ENCODE results near the gene SPSB3. TPM values are rescaled to one million over a fixed set of nuclear protein-coding genes. Genes with fewer than 3 reads are reported as not detected.

The SPSB3 gene
- total and polyA plus RNA-seq, 2 of the 13 experiments (the other 11 are each of a cell fraction or from before 2014, with no cell fraction given): 13.2 to 21.9 TPM

GRCh38 chr16:1825381-1825863 lies 43.1 kb upstream of the SPSB3 start (continued):
- no peak for TF ChIP-seq CBX2 (IDR thresholded peaks at IDR 0.05; ENCODE audit: low read depth, low read length)
- TF ChIP-seq CBX2 (CRISPR knock-in tag; IDR thresholded peaks at IDR 0.05; ENCODE audit: low read depth): no peak
- TF ChIP-seq, protein P1, sequence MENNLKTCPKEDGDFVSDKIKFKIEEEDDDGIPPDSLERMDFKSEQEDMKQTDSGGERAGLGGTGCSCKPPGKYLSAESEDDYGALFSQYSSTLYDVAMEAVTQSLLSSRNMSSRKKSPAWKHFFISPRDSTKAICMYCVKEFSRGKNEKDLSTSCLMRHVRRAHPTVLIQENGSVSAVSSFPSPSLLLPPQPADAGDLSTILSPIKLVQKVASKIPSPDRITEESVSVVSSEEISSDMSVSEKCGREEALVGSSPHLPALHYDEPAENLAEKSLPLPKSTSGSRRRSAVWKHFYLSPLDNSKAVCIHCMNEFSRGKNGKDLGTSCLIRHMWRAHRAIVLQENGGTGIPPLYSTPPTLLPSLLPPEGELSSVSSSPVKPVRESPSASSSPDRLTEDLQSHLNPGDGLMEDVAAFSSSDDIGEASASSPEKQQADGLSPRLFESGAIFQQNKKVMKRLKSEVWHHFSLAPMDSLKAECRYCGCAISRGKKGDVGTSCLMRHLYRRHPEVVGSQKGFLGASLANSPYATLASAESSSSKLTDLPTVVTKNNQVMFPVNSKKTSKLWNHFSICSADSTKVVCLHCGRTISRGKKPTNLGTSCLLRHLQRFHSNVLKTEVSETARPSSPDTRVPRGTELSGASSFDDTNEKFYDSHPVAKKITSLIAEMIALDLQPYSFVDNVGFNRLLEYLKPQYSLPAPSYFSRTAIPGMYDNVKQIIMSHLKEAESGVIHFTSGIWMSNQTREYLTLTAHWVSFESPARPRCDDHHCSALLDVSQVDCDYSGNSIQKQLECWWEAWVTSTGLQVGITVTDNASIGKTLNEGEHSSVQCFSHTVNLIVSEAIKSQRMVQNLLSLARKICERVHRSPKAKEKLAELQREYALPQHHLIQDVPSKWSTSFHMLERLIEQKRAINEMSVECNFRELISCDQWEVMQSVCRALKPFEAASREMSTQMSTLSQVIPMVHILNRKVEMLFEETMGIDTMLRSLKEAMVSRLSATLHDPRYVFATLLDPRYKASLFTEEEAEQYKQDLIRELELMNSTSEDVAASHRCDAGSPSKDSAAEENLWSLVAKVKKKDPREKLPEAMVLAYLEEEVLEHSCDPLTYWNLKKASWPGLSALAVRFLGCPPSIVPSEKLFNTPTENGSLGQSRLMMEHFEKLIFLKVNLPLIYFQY (CRISPR knock-in tag; IDR thresholded peaks at IDR 0.05; ENCODE audit: borderline replicate concordance): peak; percentile 57
- TF ChIP-seq RARA (CRISPR knock-in tag; IDR thresholded peaks at IDR 0.05): peak; percentile 61; the same call in 1 of the 2 replicates
- peak; percentile 17; the same call in 1 of the 2 replicates for TF ChIP-seq POLR2AphosphoS5 (IDR thresholded peaks at IDR 0.05; ENCODE audit: low read depth, low read length)
- TF ChIP-seq JUNB (CRISPR knock-in tag; IDR thresholded peaks at IDR 0.05; ENCODE audit: borderline replicate concordance): no peak
- TF ChIP-seq NR2C2 (CRISPR knock-in tag; IDR thresholded peaks at IDR 0.05; ENCODE audit: borderline replicate concordance): peak; percentile 54
- TF ChIP-seq, protein P2, sequence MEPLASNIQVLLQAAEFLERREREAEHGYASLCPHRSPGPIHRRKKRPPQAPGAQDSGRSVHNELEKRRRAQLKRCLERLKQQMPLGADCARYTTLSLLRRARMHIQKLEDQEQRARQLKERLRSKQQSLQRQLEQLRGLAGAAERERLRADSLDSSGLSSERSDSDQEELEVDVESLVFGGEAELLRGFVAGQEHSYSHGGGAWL (CRISPR knock-in tag; IDR thresholded peaks at IDR 0.05): no peak
- peak; percentile 95 for TF ChIP-seq HNF4G (IDR thresholded peaks at IDR 0.05; ENCODE audit: borderline replicate concordance, low read depth, low read length)
- 0 out of 2 replicates have a peak, but pooled peaks have one; percentile 16 for TF ChIP-seq HNF4G (CRISPR knock-in tag; IDR thresholded peaks at IDR 0.05; ENCODE audit: borderline replicate concordance, low read depth)
- TF ChIP-seq, protein P3, sequence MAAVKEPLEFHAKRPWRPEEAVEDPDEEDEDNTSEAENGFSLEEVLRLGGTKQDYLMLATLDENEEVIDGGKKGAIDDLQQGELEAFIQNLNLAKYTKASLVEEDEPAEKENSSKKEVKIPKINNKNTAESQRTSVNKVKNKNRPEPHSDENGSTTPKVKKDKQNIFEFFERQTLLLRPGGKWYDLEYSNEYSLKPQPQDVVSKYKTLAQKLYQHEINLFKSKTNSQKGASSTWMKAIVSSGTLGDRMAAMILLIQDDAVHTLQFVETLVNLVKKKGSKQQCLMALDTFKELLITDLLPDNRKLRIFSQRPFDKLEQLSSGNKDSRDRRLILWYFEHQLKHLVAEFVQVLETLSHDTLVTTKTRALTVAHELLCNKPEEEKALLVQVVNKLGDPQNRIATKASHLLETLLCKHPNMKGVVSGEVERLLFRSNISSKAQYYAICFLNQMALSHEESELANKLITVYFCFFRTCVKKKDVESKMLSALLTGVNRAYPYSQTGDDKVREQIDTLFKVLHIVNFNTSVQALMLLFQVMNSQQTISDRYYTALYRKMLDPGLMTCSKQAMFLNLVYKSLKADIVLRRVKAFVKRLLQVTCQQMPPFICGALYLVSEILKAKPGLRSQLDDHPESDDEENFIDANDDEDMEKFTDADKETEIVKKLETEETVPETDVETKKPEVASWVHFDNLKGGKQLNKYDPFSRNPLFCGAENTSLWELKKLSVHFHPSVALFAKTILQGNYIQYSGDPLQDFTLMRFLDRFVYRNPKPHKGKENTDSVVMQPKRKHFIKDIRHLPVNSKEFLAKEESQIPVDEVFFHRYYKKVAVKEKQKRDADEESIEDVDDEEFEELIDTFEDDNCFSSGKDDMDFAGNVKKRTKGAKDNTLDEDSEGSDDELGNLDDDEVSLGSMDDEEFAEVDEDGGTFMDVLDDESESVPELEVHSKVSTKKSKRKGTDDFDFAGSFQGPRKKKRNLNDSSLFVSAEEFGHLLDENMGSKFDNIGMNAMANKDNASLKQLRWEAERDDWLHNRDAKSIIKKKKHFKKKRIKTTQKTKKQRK (IDR thresholded peaks at IDR 0.05; ENCODE audit: low read length): no peak
- TF ChIP-seq ZNF614 (CRISPR knock-in tag; IDR thresholded peaks at IDR 0.05; ENCODE audit: borderline replicate concordance): peak; percentile 18; the same call in 1 of the 2 replicates
- no peak for TF ChIP-seq SMARCE1 (IDR thresholded peaks at IDR 0.05; ENCODE audit: borderline replicate concordance)
- no peak for TF ChIP-seq NONO (IDR thresholded peaks at IDR 0.05)
- TF ChIP-seq NONO (CRISPR knock-in tag; conservative IDR thresholded peaks at IDR 0.05): 0 out of 2 replicates have a peak, but pooled peaks have one; percentile 33
- peak; percentile 45; the same call in 1 of the 2 replicates for TF ChIP-seq BORCS8-MEF2B (CRISPR knock-in tag; IDR thresholded peaks at IDR 0.05)
- TF ChIP-seq THAP7 (CRISPR knock-in tag; IDR thresholded peaks at IDR 0.05): no peak
- TF ChIP-seq RFXAP (CRISPR knock-in tag; IDR thresholded peaks at IDR 0.05; ENCODE audit: borderline replicate concordance): 0 out of 2 replicates have a peak, but pooled peaks have one; percentile 22
- TF ChIP-seq ZNF781 (CRISPR knock-in tag; IDR thresholded peaks at IDR 0.05; ENCODE audit: borderline replicate concordance, not compliant biosample characterization): peak; percentile 39
- TF ChIP-seq REXO4 (CRISPR knock-in tag; IDR thresholded peaks at IDR 0.05; ENCODE audit: borderline replicate concordance): no peak

Measured in HepG2 (cell line).